ENCODE results near the gene LRSAM1.

DNA sequence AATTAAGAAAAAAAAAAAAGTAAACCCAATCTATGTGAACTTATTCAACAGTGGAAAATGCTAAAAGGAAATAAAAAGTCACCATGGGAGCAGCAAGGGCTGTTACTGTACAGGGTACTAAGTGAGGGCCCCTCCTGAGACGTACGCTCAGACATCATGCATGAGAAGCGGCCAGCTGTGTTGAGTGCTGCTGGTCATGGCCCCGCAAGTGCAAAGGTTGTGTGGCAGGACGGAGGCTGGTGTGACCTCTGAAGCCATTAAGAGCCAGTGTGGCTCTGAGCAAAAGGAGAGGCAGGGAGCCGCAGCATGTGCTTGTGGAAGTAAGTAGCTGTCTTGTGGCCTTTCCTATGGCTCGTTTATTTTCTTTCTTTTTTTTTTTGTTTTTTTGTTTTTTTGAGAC, 30.3 kb upstream of the LRSAM1 start:
- TF ChIP-seq, protein P1, sequence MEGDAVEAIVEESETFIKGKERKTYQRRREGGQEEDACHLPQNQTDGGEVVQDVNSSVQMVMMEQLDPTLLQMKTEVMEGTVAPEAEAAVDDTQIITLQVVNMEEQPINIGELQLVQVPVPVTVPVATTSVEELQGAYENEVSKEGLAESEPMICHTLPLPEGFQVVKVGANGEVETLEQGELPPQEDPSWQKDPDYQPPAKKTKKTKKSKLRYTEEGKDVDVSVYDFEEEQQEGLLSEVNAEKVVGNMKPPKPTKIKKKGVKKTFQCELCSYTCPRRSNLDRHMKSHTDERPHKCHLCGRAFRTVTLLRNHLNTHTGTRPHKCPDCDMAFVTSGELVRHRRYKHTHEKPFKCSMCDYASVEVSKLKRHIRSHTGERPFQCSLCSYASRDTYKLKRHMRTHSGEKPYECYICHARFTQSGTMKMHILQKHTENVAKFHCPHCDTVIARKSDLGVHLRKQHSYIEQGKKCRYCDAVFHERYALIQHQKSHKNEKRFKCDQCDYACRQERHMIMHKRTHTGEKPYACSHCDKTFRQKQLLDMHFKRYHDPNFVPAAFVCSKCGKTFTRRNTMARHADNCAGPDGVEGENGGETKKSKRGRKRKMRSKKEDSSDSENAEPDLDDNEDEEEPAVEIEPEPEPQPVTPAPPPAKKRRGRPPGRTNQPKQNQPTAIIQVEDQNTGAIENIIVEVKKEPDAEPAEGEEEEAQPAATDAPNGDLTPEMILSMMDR (IDR thresholded peaks at IDR 0.05) = no peak
- no peak for TF ChIP-seq POLR2A (IDR thresholded peaks at IDR 0.05)
- no peak for TF ChIP-seq EP300 (IDR thresholded peaks at IDR 0.05)
- TF ChIP-seq POLR2AphosphoS5 (IDR thresholded peaks at IDR 0.05) = no peak
